Mesenchymal stem cell (in vitro differentiated cells and primary cell): ENCODE results near the gene NUDT17.
A peak's percentile ranks its signal among the peaks of the same experiment; 100 is the strongest.

Source experiments
- DNase-seq: peaks from one replicate; pipeline ENCODE4 v3.0.0-alpha.2; 2013
- H2AFZ ChIP-seq: one replicate; pipeline ENCODE4 v1.6.1; 2013; ENCODE audit warnings: low read depth, mild to moderate bottlenecking, control low read depth, inconsistent platforms, low read length, moderate library complexity
- H2AK5ac ChIP-seq: 2 replicates; pipeline ENCODE4 v1.6.1; 2013; ENCODE audit warnings: low read length, moderate library complexity, mild to moderate bottlenecking, inconsistent platforms; ENCODE audit not compliant: severe bottlenecking
- H2BK120ac ChIP-seq: one replicate; pipeline ENCODE4 v1.6.1; 2013; ENCODE audit warnings: low read depth, mild to moderate bottlenecking, inconsistent platforms, low read length, moderate library complexity
- H2BK12ac ChIP-seq, 2 experiments: one replicate each; pipeline ENCODE4 v1.6.1; 2013; ENCODE audit warnings: inconsistent platforms in 2 of 2, low read length in 2 of 2, mild to moderate bottlenecking in 2 of 2, moderate library complexity in 2 of 2, control low read depth in 1 of 2
- H2BK15ac ChIP-seq: one replicate; pipeline ENCODE4 v1.6.1; 2013; ENCODE audit warnings: mild to moderate bottlenecking, low read depth, inconsistent platforms; ENCODE audit not compliant: poor library complexity, severe bottlenecking
- H2BK5ac ChIP-seq: 2 replicates; pipeline ENCODE4 v1.6.1; 2013; ENCODE audit warnings: low read depth, mild to moderate bottlenecking, low read length, control low read depth, inconsistent platforms; ENCODE audit not compliant: poor library complexity, severe bottlenecking
- H3K14ac ChIP-seq, 2 experiments: one replicate each; pipeline ENCODE4 v1.6.1; 2013; ENCODE audit warnings: inconsistent platforms in 2 of 2, low read length in 2 of 2, control low read depth in 1 of 2, mild to moderate bottlenecking in 1 of 2, moderate library complexity in 1 of 2
- H3K18ac ChIP-seq, 2 experiments: one replicate each; pipeline ENCODE4 v1.6.1; 2013; ENCODE audit warnings: inconsistent platforms in 2 of 2, low read length in 2 of 2, control low read depth in 1 of 2, low read depth in 1 of 2, mild to moderate bottlenecking in 1 of 2
- H3K23ac ChIP-seq, 2 experiments: one replicate each; pipeline ENCODE4 v1.6.1; 2013; ENCODE audit warnings: inconsistent platforms in 2 of 2, low read length in 2 of 2, mild to moderate bottlenecking in 2 of 2, moderate library complexity in 2 of 2, control low read depth in 1 of 2
- H3K27ac ChIP-seq: 2 replicates; pipeline ENCODE4 v1.5.1; 2013; ENCODE audit warnings: mild to moderate bottlenecking, moderate library complexity, low read length, control low read depth, inconsistent platforms; ENCODE audit not compliant: poor library complexity, severe bottlenecking
- H3K27me3 ChIP-seq, 2 experiments: 2 replicates each; pipeline versions ENCODE4 v1.6.1 to v1.7.0; 2013; ENCODE audit warnings: low read length in 2 of 2, mild to moderate bottlenecking in 2 of 2, moderate library complexity in 2 of 2, control low read depth in 1 of 2, inconsistent platforms in 1 of 2; ENCODE audit not compliant: control insufficient read depth in 1 of 2, insufficient read depth in 1 of 2
- H3K36me3 ChIP-seq, 2 experiments: 2 replicates each; pipeline versions ENCODE4 v1.6.1 to v1.7.0; 2013; ENCODE audit warnings: low read length in 2 of 2, control low read depth in 1 of 2, inconsistent platforms in 1 of 2, low read depth in 1 of 2, mild to moderate bottlenecking in 1 of 2; ENCODE audit not compliant: insufficient read depth in 2 of 2, control insufficient read depth in 1 of 2
- H3K4ac ChIP-seq, 2 experiments: one replicate each; pipeline ENCODE4 v1.6.1; 2013; ENCODE audit warnings: inconsistent platforms in 2 of 2, low read length in 2 of 2, mild to moderate bottlenecking in 2 of 2, moderate library complexity in 2 of 2, control low read depth in 1 of 2, low read depth in 1 of 2
- H3K4me1 ChIP-seq: 2 replicates; pipeline ENCODE4 v1.6.1; 2013; ENCODE audit warnings: low read depth, low read length, control low read depth; ENCODE audit not compliant: control insufficient read depth, insufficient read depth
- H3K4me2 ChIP-seq: 2 replicates; pipeline ENCODE4 v1.6.1; 2013; ENCODE audit warnings: low read length, mild to moderate bottlenecking, inconsistent platforms; ENCODE audit not compliant: poor library complexity, severe bottlenecking
- H3K4me3 ChIP-seq, 2 experiments: 2 replicates each; pipeline versions ENCODE4 v1.5.1 to v1.7.0; 2013; ENCODE audit warnings: low read length in 2 of 2, mild to moderate bottlenecking in 2 of 2, control low read depth in 1 of 2, low read depth in 1 of 2; ENCODE audit not compliant: insufficient read depth in 1 of 2
- H3K79me1 ChIP-seq: replicated peaks from 2 replicates; pipeline ENCODE4 v1.6.1; 2013; ENCODE audit warnings: mild to moderate bottlenecking, control low read depth, low read length, inconsistent platforms; ENCODE audit not compliant: poor library complexity, severe bottlenecking
- H3K9ac ChIP-seq: 2 replicates; pipeline ENCODE4 v1.7.0; 2013; ENCODE audit warnings: mild to moderate bottlenecking, low read length, moderate library complexity
- H3K9me3 ChIP-seq: 2 replicates; pipeline ENCODE4 v1.7.0; 2013; ENCODE audit warnings: mild to moderate bottlenecking, low read length; ENCODE audit not compliant: control insufficient read depth
- H4K8ac ChIP-seq: one replicate; pipeline ENCODE4 v1.6.1; 2013; ENCODE audit warnings: inconsistent platforms, mild to moderate bottlenecking, low read length, moderate library complexity
- H4K91ac ChIP-seq: one replicate; pipeline ENCODE4 v1.6.1; 2013; ENCODE audit warnings: mild to moderate bottlenecking, low read length, inconsistent platforms
- WGBS: methylation state at CpG from one replicate; pipeline ENCODE4 v1.1.7; 2013; ENCODE audit warnings: mixed read lengths; 5-methylcytosine and 5-hydroxymethylcytosine counted together

The NUDT17 gene

GRCh38 chr1:145889722-145890121 lies 44.3 kb downstream of the NUDT17 start:
- no peak overlapping the region for H3K18ac ChIP-seq
- no peak overlapping the region for H3K4me2 ChIP-seq
- H2BK5ac ChIP-seq: no peak overlapping the region
- H3K4ac ChIP-seq: peak overlapping the region in 1 of 2 experiments; percentile 45
- H4K8ac ChIP-seq: peak overlapping the region; percentile 50
- peak overlapping the region in 1 of 2 experiments; percentile 48 for H2BK12ac ChIP-seq
- no peak overlapping the region for H3K14ac ChIP-seq
- no peak overlapping the region for H3K4me3 ChIP-seq
- H3K9me3 ChIP-seq: no peaks in the 10 kb centered on the region
- no peaks in the 10 kb centered on the region for H3K27me3 ChIP-seq
- peak overlapping the region; percentile 89 for H2AK5ac ChIP-seq
- 97% methylated on average over 3 of the region's 3 CpGs for WGBS
- H3K27ac ChIP-seq: no peak overlapping the region
- peaks cover 31% of the 10 kb centered on the region for H3K4me1 ChIP-seq
- no peak for DNase-seq
- peaks cover 2% of the 10 kb centered on the region for H3K79me1 ChIP-seq
- H3K9ac ChIP-seq: peak overlapping the region; percentile 1
- H4K91ac ChIP-seq: no peak overlapping the region
- no peak overlapping the region for H3K23ac ChIP-seq
- H2BK120ac ChIP-seq: no peak overlapping the region
- no peak overlapping the region for H2AFZ ChIP-seq
- peaks cover 0 to 26% of the 10 kb centered on the region in 2 experiments for H3K36me3 ChIP-seq
- H2BK15ac ChIP-seq: no peak overlapping the region

DNA sequence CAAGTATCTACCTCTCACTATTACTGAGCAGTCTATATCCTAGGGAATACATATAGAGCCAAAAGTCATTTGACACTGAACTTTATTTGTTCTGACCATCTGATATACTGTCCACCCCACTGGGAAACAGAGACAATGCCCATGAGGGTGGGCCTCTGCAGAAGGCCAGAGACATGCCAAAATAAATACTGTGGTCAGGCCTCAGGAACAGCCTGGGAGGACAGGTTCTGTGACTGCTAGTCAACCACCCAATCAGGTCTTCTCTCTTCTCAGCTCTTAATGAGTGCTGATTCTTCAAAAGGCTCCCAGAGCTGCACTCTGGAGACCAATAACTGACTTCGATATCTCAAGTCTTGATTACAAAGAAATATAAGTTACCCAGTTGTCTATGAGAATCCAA lies 45.7 kb downstream of the NUDT17 start:
- no CpG with 5 or more reads among the region's 1 CpG for WGBS
- no peak overlapping the region for H3K4me2 ChIP-seq

GRCh38 chr1:145891587-145892485 lies 46.4 kb downstream of the NUDT17 start:
- Histone ChIP-seq H3K36me3 (peaks cover 11 to 47% of the 10 kb centered on the region in 2 experiments), H3K79me1 (peaks cover 2% of the 10 kb centered on the region), H3K4me2 (peak overlapping the region; percentile 62), H3K4ac (peak overlapping the region; percentile 76 to 89), H2BK12ac (peak overlapping the region; percentile 14 to 88), H3K9me3 (no peaks in the 10 kb centered on the region), H3K27ac (peak overlapping the region; percentile 98), H2AK5ac (peak overlapping the region; percentile 93), H3K27me3 (no peaks in the 10 kb centered on the region), H4K91ac (peak overlapping the region; percentile 65), H3K9ac (peak overlapping the region; percentile 88), H3K23ac (no peak overlapping the region), H3K14ac (no peak overlapping the region), H4K8ac (peak overlapping the region; percentile 81), H3K4me1 (peaks cover 21% of the 10 kb centered on the region), H2AFZ (no peak overlapping the region), H2BK120ac (peak overlapping the region; percentile 69), H3K18ac (peak overlapping the region; percentile 65 to 90), H3K4me3 (peak overlapping the region in 1 of 2 experiments; percentile 50), H2BK5ac (peak overlapping the region; percentile 93), H2BK15ac (peak overlapping the region; percentile 82)
- 0% methylated on average over 3 of the region's 6 CpGs for WGBS
- peak; percentile 99 for DNase-seq

More for the DNA sequence above, 45.7 kb downstream of the NUDT17 start:
- H3K9ac ChIP-seq: peak overlapping the region; percentile 88
- H4K91ac ChIP-seq: no peak overlapping the region
- H3K4me3 ChIP-seq: peak overlapping the region in 1 of 2 experiments; percentile 50
- peaks cover 4 to 40% of the 10 kb centered on the region in 2 experiments for H3K36me3 ChIP-seq
- H3K27me3 ChIP-seq: no peaks in the 10 kb centered on the region
- H3K4ac ChIP-seq: peak overlapping the region in 1 of 2 experiments; percentile 88
- peaks cover 2% of the 10 kb centered on the region for H3K79me1 ChIP-seq
- H3K27ac ChIP-seq: peak overlapping the region; percentile 98
- no peaks in the 10 kb centered on the region for H3K9me3 ChIP-seq
- H2BK5ac ChIP-seq: no peak overlapping the region
- peak overlapping the region in 1 of 2 experiments; percentile 67 for H2BK12ac ChIP-seq
- DNase-seq: no peak
- no peak overlapping the region for H2AFZ ChIP-seq
- H2AK5ac ChIP-seq: no peak overlapping the region
- H3K23ac ChIP-seq: no peak overlapping the region
- H3K18ac ChIP-seq: no peak overlapping the region
- peaks cover 23% of the 10 kb centered on the region for H3K4me1 ChIP-seq
- peak overlapping the region; percentile 69 for H2BK120ac ChIP-seq
- no peak overlapping the region for H3K14ac ChIP-seq
- H2BK15ac ChIP-seq: no peak overlapping the region
- peak overlapping the region; percentile 19 for H4K8ac ChIP-seq

DNA sequence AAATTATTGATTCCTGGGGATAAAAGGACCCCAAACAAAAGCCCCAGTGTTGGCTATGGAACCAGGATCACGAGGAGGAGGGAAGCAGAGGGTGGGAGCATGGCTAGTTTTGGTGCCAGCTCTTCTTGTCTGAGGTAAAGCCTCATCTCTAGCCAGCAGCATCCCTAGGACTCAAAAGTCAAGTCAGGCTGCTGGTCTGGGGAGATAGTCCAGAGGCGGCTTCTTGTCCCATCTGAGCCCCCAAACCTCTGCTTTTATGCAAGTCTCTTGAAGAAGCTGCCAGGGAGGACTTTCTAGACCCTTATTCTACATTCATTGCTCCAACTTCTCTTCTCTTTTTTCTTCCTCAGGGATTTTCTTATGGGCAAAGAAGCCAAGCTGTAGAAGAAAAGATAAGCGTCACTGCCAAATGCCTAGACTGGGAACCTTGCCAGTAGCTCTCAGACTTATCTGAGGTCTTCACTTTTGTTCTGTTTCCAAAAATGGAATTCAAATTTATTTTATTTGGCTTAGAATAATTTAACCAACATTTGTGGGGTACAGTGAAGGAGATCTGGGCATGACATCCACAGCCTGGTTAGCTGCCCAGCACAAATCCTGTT lies 47.2 kb downstream of the NUDT17 start:
- Histone ChIP-seq H4K91ac (peak overlapping the region; percentile 34), H3K4me2 (peak overlapping the region; percentile 62), H3K23ac (no peak overlapping the region), H3K27me3 (no peaks in the 10 kb centered on the region), H3K36me3 (peaks cover 18 to 55% of the 10 kb centered on the region in 2 experiments), H2BK5ac (peak overlapping the region; percentile 93), H4K8ac (peak overlapping the region; percentile 81), H3K27ac (peak overlapping the region; percentile 98), H2AK5ac (peak overlapping the region; percentile 93), H2AFZ (no peak overlapping the region), H3K18ac (peak overlapping the region; percentile 79 to 90), H2BK120ac (peak overlapping the region; percentile 65), H3K79me1 (peaks cover 2% of the 10 kb centered on the region), H2BK12ac (peak overlapping the region; percentile 68 to 76), H3K4me1 (peaks cover 17% of the 10 kb centered on the region), H3K4me3 (peak overlapping the region in 1 of 2 experiments; percentile 50), H3K9me3 (no peaks in the 10 kb centered on the region), H3K14ac (peak overlapping the region in 1 of 2 experiments; percentile 55), H3K4ac (peak overlapping the region; percentile 75 to 89), H3K9ac (peak overlapping the region; percentile 88), H2BK15ac (peak overlapping the region; percentile 60)
- 78% methylated on average over 2 of the region's 3 CpGs for WGBS
- DNase-seq: peak; percentile 47
